MM.1S (cell line): ENCODE results near the gene OVOL2.

Experiments
- CTCF ChIP-seq: fragments of 300-600 bp; sonication (generic); IDR thresholded peaks from 2 replicates; pipeline ENCODE4 v1.5.1; 2016; ENCODE audit warnings: antibody characterized with exemption, low read length, mixed read lengths
- EZH2phosphoT487 ChIP-seq: fragments of 300-600 bp; sonication (generic); IDR thresholded peaks from 2 replicates; pipeline ENCODE4 v1.6.1; 2018; ENCODE audit warnings: antibody characterized with exemption, low read length

DNA sequence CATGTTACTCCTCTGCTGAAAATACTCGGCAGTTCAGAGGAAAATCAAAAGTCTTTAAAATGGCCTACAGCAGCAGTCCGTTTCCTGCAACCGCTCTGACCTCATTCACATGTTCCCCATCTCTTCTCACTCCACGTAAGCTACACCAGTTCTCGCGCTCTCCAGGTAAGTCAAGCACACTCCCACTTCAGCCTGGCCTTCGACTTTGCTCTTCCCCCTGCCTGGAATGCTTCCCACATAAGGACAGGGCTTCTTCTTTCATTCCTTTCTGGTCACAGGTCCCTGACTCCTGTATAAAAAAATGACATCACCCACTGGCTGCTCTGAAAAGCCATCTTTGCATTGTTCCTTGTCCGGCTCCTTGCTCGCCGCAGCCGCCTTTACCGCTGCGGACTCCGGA, 46.2 kb downstream of the OVOL2 start:
- TF ChIP-seq CTCF (no peak), EZH2phosphoT487 (no peak)
